RWPE1 (cell line): ENCODE results near the gene ASAP2.

Source experiments
- CTCF ChIA-PET: fragments of 350-600 bp; sonication (Branson Sonifier 250); formaldehyde crosslinking; extraction: SDS; loops from one replicate; lab custom pipeline; 2021; lab: Yijun Ruan, JAX
- POLR2A ChIA-PET: fragments of 400-600 bp; formaldehyde crosslinking; extraction: SDS; loops from one replicate; lab custom pipeline; 2020; ENCODE audit warnings: antibody characterized with exemption; ENCODE audit not compliant: low non-redundant PET; lab: Yijun Ruan, JAX
- DNase-seq: peaks from one replicate; pipeline ENCODE4 v3.0.0; 2012; ENCODE audit warnings: low spot score
- H3K27ac ChIP-seq: fragments of 450-650 bp; 2 replicates; pipeline ENCODE4 v1.5.1; 2017
- CTCF ChIP-seq: fragments of 450-650 bp; conservative IDR thresholded peaks from 2 replicates; pipeline ENCODE4 v1.5.1; 2017; ENCODE audit warnings: low read depth, mild to moderate bottlenecking

Gene ASAP2

GRCh38 chr2:9282128-9283112, 75.8 kb downstream of the ASAP2 start:
- POLR2A ChIA-PET = no interaction called here
- TF ChIP-seq CTCF = no peak
- CTCF ChIA-PET = interaction anchor here (0.6 kb wide), 1 partner anchor 231 kb away, joined by 3 read pairs; no protein-coding TSS in a partner anchor
- peak overlapping the region; percentile 39; the same call in 1 of the 2 replicates for H3K27ac ChIP-seq
- no peak for DNase-seq

DNA sequence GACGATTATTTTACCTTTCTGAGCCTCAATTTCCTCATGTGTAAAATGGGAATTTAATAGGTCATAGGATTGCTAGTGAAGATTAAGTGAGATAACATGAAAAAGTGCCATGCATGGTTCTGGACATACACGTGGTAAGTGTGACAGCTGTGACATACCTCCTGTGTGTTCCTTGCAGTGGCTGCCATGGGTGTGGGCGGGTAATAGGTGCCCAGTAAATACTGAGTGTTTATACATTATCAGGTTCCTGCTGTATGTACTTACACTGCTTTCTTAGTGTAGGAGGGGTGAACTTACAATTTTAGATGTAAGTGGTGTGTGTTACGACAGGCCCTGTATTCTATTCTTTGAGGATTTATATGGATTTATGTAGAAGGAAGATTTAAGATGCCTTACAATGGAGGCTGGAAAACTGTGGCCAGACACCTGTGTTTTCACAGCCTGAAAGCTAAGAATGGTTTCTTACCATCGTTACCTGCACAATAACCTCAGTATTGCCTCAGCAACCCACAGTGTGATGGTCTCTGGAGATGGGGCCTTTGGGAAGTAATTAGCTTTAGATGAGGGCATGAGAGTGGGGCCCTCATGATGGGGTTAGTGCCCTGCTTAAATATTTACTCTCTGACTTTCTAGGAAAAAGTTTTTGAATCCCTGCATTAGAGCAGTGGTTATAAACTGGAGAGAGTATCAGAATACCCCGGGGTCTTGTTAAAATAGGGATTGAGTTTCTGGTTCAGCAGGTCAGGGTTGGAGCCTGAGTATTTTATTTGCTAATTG, 78.1 kb downstream of the ASAP2 start:
- CTCF ChIA-PET = interaction anchor here (0.5 to 0.6 kb wide), 2 partner anchors 89 to 794 kb away, joined by 3 to 5 read pairs; no protein-coding TSS in a partner anchor
- no peak overlapping the region for H3K27ac ChIP-seq
- TF ChIP-seq CTCF = no peak
- DNase-seq = no peak
- POLR2A ChIA-PET = interaction anchor here (0.6 kb wide), 1 partner anchor 140 kb away, joined by 4 read pairs; no protein-coding TSS in a partner anchor

DNA sequence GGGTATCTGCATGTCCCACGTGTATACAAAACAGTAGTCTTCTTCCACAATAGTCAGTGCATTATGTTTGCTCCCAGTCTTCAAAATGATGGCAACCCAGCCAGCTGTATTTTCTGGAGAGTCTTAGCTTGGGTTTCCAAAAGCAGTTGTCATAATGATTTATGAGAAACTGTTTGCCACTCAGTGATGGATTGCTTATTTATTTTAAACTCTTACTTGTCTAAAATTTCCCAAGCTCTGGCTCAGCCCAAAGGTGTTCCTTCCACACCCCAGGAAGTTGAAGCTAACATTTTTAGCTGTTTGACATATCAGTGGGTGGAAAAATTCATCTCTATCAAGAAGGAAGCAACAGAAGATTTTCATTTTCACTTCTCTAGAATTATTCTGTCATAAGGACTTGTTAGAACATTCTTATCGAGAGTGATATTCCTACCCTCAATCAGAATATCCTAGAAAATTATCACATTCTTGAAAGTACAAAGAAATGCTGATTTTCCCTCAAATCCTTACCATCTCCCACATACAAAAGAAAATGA, 78.8 kb downstream of the ASAP2 start:
- H3K27ac ChIP-seq = peak overlapping the region; percentile 79
- ChIA-PET POLR2A (no interaction called here), CTCF (interaction anchor here (0.5 kb wide), 1 partner anchor 88 kb away, joined by 5 read pairs; no protein-coding TSS in a partner anchor)
- no peak for TF ChIP-seq CTCF
- DNase-seq = no peak

GRCh38 chr2:9285921-9286320, 79.3 kb downstream of the ASAP2 start:
- DNase-seq = no peak
- peak overlapping the region; percentile 79 for H3K27ac ChIP-seq
- TF ChIP-seq CTCF = no peak
- ChIA-PET CTCF (interaction anchor here (0.6 kb wide), 2 partner anchors 16 to 88 kb away, joined by 3 to 5 read pairs; no protein-coding TSS in a partner anchor), POLR2A (no interaction called here)

GRCh38 chr2:9286554-9287399, 80.2 kb downstream of the ASAP2 start:
- TF ChIP-seq CTCF = no peak
- peak overlapping the region; percentile 96 for H3K27ac ChIP-seq
- peak; percentile 55 for DNase-seq
- ChIA-PET POLR2A (no interaction called here), CTCF (interaction anchor here (0.5 to 1.1 kb wide), 4 partner anchors 17 to 93 kb away, joined by 3 to 5 read pairs (median 3); no protein-coding TSS in a partner anchor)
